ENCODE measurements around the gene NCOA6. TPM values are rescaled to one million over a fixed set of nuclear protein-coding genes. Genes with fewer than 3 reads are reported as not detected.

The NCOA6 gene
- total RNA-seq, 1 donor from 2014 or later: 14.0 TPM

DNA sequence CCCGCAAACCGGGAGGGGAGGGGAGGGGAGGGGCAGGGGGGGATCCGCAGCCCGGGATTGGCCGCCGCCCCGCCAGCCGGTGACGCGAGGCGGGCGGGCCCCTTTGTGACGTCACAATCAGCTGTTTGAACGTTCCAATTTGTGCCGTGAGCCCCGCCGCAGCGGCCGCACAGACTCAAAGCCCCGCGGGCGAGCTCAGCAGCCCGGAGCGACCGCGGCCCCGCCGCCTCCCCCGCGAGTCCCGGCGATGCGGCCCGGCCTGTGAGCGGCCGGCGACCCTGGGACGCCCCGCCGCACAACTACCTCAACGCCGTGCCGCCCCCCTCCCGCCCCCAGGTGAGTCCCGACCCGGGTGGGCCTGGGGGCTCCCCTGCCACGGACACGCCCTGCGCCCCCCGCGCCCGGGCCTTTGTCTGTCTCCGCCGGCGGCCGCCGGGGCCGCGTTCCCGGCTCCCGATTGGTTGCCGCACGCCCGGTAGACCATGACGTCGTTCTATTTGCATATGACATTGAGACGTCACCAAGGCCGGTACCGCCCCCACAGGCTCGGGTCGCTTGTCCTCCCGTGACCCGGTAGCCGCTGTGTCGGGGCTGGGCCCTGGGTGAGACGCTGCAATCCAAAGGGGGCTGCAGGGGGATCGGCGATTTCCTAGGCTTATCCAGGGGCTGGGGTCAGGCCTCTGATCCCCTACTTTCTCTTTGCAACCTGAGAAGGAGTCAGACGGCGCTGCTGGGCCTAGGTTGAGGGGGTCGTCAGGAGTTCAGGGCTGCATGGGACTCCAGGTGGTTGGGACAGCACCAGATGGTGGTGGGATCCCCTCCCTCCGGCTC lies 121.1 kb downstream of the NCOA6 start, which contains the start of gene TP53INP2:
TP53INP2 (plus strand) TSS at position 168 of the 831 bp plus-strand sequence. CDS start 4,396 bp downstream, outside the sequence.
- H3K9me3 ChIP-seq (replicated peaks): no peaks in the 10 kb centered on the region
- intact Hi-C loops (cut with micrococcal nuclease): no loop called here
- H3K27me3 ChIP-seq (ENCODE audit: low read depth): no peaks in the 10 kb centered on the region
- peak; percentile 97 for DNase-seq
- TF ChIP-seq, protein P1, sequence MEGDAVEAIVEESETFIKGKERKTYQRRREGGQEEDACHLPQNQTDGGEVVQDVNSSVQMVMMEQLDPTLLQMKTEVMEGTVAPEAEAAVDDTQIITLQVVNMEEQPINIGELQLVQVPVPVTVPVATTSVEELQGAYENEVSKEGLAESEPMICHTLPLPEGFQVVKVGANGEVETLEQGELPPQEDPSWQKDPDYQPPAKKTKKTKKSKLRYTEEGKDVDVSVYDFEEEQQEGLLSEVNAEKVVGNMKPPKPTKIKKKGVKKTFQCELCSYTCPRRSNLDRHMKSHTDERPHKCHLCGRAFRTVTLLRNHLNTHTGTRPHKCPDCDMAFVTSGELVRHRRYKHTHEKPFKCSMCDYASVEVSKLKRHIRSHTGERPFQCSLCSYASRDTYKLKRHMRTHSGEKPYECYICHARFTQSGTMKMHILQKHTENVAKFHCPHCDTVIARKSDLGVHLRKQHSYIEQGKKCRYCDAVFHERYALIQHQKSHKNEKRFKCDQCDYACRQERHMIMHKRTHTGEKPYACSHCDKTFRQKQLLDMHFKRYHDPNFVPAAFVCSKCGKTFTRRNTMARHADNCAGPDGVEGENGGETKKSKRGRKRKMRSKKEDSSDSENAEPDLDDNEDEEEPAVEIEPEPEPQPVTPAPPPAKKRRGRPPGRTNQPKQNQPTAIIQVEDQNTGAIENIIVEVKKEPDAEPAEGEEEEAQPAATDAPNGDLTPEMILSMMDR (IDR thresholded peaks at IDR 0.05; ENCODE audit: borderline replicate concordance): no peak
- no peaks in the 10 kb centered on the region for H3K36me3 ChIP-seq
- peak within 1 kb of the TSS; percentile 79 for H3K4me3 ChIP-seq
- peak within 1 kb of the TSS; percentile 99 for H3K27ac ChIP-seq (replicated peaks)
- H3K4me1 ChIP-seq: peaks cover 56% of the 10 kb centered on the region

DNA sequence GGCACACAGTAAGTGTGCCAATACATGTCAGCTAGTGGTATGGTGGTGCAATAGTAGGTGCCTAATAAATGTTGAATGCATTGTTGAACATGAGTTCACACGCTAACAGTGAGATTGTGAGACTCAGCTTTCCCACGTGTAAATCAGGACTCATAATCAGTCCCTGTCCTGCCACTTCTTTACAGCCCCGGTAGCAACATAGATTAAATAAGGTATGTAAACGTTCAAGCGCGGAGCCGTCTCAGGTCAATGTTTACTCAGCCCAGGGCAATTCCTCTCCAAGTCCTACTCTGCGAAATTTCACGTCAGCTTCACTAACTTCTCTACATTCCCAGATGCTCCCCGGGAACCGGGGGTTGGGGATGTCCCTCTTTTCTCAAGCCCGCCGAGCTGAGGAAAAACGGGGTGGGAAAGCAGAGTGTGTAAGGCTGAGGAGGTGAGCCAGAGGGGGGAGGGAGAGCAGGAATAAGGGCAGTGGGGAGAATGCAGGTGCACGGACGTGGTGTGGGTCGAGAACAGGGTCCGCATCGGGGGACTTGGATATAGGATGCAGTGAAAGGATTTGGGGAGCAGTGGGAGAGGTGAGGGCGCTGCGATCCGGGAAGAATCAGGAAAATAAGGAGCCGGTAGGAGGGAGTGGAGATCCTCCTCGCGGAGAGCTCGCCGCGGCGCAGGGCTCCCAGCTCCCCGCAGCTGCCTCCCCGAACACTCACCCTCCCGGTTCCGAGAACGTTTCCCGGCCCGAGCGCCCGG lies 121.9 kb downstream of the NCOA6 start:
- Histone ChIP-seq H3K9me3 (replicated peaks) (no peaks in the 10 kb centered on the region), H3K27ac (replicated peaks) (peak overlapping the region; percentile 99), H3K4me1 (peaks cover 48% of the 10 kb centered on the region), H3K4me3 (peak overlapping the region; percentile 79), H3K36me3 (no peaks in the 10 kb centered on the region), H3K27me3 (ENCODE audit: low read depth) (no peaks in the 10 kb centered on the region)
- TF ChIP-seq, protein P1 (IDR thresholded peaks at IDR 0.05; ENCODE audit: borderline replicate concordance): peak; percentile 22
- DNase-seq: no peak
- intact Hi-C loops (cut with micrococcal nuclease): no loop called here

DNA sequence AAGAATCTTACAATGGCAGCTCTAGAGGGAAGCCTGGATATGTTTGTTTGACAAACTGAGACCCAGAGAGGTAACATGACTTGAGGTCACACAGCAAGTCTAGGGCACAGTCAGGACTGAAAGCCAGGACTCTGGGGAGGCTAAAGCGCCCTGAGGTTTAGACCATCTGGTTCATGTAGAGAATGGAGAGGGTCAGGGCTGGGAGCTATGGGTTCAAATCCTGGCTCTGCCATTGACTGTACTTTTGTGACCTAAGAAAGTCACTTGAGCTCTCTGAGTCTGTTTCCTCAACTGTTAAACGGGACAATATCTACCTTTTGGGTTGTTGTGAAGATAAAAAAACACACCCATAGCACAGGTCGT lies 122.4 kb downstream of the NCOA6 start:
- H3K4me3 ChIP-seq: peak overlapping the region; percentile 79
- H3K27ac ChIP-seq (replicated peaks): no peak overlapping the region
- DNase-seq: no peak
- TF ChIP-seq, protein P1 (IDR thresholded peaks at IDR 0.05; ENCODE audit: borderline replicate concordance): no peak
- no peaks in the 10 kb centered on the region for H3K36me3 ChIP-seq
- H3K9me3 ChIP-seq (replicated peaks): no peaks in the 10 kb centered on the region
- no peaks in the 10 kb centered on the region for H3K27me3 ChIP-seq (ENCODE audit: low read depth)
- peaks cover 43% of the 10 kb centered on the region for H3K4me1 ChIP-seq
- intact Hi-C loops (cut with micrococcal nuclease): no loop called here

DNA sequence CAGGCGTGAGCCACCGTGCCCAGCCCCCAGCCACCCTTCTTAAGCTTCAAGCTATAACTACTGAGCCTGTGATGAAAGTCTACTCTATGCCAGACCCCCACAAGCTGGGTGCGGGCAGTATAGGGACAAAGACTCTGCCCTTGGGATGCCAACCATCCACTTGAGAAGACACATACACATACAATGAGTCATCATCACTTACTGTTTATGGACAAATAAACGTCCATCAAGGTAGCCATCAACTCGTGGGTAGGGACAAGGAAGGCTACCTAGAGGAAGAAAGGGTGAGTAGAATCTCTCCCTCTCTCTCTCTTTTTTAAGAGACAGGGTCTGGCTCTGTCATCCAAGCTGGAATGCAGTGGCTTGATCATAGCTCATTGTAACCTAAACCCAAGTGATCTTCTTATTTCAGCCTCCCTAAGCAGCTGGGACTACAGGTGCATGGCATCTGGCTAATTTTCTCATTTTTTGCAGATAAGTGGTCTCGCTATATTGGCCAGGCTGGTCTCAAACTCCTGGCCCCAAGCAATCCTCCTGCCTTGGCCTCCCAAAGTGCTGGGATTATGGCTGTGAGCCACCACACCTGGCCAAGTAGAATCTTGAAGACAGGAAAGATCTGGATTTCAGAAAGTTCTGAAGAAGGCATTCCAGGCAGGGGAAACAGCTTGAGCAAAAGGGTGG lies 123.9 kb downstream of the NCOA6 start:
- intact Hi-C loops (cut with micrococcal nuclease): no loop called here
- no peak overlapping the region for H3K4me3 ChIP-seq
- no peaks in the 10 kb centered on the region for H3K27me3 ChIP-seq (ENCODE audit: low read depth)
- H3K27ac ChIP-seq (replicated peaks): no peak overlapping the region
- DNase-seq: no peak
- H3K9me3 ChIP-seq (replicated peaks): no peaks in the 10 kb centered on the region
- peaks cover 28% of the 10 kb centered on the region for H3K4me1 ChIP-seq
- no peaks in the 10 kb centered on the region for H3K36me3 ChIP-seq
- TF ChIP-seq, protein P1 (IDR thresholded peaks at IDR 0.05; ENCODE audit: borderline replicate concordance): no peak

DNA sequence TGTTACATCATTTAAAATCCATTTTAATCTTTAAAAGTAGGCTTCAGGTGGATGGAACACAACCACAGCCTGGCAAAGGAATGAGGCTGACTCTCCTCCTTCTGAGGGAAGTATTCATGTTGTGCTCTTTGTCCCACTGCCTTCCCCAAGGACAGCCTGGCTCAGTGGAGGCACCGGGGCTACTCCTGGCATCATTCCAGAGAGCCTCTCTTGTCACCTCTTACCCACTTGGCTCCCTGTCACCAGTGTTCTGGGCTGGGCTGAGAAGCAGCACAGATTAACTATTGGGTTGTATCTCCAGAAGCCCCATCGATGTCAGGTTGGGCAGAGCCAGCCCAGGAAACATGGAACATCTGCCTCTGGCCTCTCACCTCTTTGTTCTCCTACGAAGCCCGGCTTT lies 132.0 kb downstream of the NCOA6 start:
- H3K9me3 ChIP-seq (replicated peaks): no peaks in the 10 kb centered on the region
- intact Hi-C loops (cut with micrococcal nuclease): no loop called here
- no peak for DNase-seq
- no peak overlapping the region for H3K4me3 ChIP-seq
- peak overlapping the region; percentile 46 for H3K27ac ChIP-seq (replicated peaks)
- H3K36me3 ChIP-seq: no peaks in the 10 kb centered on the region
- no peaks in the 10 kb centered on the region for H3K27me3 ChIP-seq (ENCODE audit: low read depth)
- H3K4me1 ChIP-seq: peaks cover 8% of the 10 kb centered on the region
- TF ChIP-seq, protein P1 (IDR thresholded peaks at IDR 0.05; ENCODE audit: borderline replicate concordance): no peak

Measured in left ventricle myocardium inferior (tissue), 1 donor.